DMS 273 (cell line): ENCODE results near the gene LY6G6D.
A peak's percentile ranks its signal among the peaks of the same experiment; 100 is the strongest.
"Not testable (repeated sequence)": the region's sequence is repeated elsewhere in the genome, so short reads cannot be mapped to it uniquely, and the experiment has no call there.

Experiments
- DNase-seq: peaks from one replicate; lab custom pipeline; 2025; ENCODE audit not compliant: unreplicated experiment; lab: John Stamatoyannopoulos, UW

Gene LY6G6D

DNA sequence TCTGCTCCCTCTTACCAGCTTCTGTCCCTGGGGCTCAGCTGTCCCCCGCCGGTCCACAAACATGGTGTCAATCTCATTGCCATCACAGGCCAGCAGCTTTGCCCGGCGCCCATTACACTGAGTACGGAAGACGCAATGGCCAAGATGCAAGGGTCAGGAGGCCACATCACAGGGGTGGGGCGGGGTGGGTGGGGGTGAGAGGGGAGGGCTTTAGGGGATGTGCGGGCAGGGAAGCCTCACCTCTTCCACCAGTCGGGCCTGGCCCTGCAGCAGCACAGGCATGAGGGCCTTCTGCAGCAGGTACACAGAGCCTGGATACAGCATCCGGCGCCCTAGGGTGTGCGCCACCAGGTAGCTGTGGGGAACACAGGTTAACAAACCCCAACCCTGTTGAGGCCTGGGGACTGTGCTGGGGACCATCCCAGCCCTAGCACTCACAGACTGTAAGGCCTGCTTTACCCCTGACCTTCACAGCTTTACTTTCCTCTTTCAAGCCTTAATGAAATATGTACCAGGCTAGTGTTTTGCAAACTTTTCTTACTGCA lies 23.5 kb upstream of the LY6G6D start:
- DNase-seq = no peak

DNA sequence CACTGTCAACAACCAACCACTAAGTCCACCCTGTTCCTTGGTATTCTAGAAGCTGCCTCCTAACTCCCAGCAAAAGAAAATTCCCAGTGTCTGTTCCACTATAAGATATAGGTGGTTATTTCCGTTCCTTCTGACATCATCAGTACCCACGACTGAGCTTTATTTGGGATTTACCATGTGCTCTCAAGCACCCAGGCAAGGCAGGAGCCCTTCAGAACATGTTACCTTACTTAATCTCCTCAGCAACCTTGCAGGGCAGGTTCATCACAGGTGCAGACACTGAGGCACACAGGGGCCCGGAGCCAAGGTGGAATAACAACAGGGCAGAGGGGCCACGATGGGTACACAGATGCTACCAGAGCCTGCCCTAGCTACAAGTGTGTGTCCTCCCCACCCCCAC lies 22.8 kb upstream of the LY6G6D start:
- no peak for DNase-seq

DNA sequence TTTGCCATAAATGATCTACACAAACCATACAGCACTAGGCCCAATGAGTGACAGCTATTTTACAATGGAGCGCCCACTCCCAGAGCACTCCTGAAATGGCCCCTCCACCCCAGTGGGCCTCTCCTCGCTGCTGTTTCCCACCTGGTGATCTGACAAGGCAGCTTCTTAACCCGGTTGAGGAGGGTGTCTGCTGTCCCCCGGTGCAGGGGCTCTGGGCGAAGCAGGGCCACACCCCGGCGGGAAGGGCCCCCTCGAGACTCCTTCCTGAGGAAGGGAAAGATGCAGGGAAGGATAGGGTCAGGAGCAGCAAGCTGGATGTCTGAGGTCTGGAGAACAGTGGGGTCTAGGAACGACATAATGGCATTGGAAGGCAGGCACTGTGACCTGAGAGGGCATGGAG lies 22.3 kb upstream of the LY6G6D start:
- DNase-seq = no peak

DNA sequence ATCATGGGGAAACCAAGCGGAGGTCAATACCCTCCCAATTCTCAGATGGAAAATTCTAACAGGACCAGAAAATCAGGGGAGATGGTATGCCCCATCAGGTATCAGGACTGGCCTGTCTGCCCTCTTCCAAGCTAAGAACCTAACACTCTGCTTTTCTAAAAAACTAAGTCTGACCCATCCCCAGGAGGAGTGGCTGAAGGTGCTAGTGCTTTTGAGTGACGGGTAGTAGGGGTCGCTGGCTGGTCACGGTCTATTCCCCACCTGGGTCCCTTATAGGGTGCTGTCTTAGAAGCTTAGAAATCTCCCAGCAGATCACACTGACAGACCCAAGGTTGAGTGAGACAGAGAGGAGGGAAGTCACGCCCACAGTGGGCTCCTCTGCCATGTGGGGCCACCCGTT lies 21.6 kb upstream of the LY6G6D start:
- DNase-seq = no peak

DNA sequence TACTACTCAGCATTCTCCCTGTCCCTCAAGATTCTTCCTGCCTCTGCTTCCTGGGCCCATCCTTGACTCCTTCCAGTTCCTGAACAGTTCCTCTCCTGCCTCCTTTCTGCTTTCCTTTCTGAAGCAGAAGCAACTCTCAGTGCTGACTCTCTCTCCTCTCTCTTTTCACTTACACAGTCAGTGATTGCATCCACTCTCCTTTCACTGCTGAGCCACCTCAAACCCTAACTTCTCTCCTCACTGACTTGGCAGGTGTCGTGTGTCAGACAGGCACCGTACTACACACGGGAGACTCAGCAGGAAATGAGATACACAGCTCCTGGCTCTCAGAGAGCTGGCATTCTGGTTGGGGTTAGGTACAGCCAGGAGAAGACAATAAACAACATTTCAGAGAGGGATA lies 17.6 kb upstream of the LY6G6D start:
- DNase-seq = peak; percentile 28

DNA sequence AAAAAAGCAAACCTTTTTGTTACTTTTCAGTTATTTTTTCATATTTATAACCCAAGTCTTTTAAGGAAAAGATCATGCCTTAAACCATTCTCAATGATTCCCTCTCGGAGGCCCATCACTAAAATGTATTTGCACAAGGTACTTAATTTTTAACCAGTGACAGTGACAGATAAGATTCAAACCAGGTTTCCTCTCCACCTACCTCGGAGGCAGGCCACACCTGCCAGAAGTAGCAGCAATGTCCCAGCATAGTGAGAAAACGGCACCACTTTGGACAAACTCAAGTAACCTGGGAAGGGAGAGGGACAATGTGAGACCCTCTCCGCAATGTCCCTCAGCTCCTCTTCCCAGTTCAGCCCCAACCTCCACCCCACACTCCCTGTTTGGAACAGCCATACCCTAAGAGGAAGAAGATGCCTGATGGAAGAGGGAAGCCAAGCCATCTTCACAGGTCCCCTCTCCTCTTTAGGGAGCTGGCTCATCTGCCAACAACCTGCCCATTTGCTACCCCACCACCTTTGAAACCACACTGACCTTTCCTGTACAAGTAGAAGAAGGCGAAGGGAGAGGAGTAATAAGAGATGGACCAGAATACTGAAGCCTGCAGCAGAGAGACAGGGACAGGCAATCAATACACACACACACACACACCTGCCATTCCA lies 14.3 kb upstream of the LY6G6D start:
- DNase-seq = no peak

DNA sequence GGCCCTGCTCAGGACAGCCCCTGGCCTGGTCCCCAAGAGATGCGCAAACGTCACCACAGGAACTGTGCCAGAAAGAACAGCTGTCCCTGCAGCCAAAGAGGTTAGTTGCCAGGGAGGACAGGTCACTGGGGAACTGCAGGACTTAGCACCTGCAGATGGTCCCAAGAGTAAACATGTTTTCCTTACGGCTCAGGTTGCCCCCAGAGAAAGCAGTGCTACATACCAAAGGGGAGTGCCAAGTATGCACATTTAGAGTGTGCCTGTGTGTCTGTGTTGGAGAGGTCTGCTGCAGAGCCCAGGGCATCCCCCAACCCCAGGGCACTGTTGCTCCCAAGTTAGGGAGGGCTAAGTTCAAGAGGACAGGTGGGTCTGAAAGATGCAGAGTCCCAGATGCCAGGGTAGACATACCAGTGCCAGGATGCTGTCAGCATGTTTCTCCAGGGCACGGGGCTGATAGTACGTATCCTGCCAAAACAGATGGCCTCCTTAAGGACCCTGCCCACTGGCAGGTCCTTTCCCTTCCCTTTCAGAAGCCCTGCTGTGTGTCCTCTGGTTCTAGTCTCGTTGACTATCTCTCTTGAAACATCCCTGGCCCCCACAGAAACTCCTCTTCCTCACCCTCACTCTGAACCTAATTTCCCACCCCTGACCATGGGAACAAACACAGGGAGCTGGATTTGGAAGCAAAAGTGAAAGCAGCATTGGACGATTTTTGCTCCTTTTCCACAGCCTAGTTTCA lies 13.3 kb upstream of the LY6G6D start:
- DNase-seq = peak; percentile 80

DNA sequence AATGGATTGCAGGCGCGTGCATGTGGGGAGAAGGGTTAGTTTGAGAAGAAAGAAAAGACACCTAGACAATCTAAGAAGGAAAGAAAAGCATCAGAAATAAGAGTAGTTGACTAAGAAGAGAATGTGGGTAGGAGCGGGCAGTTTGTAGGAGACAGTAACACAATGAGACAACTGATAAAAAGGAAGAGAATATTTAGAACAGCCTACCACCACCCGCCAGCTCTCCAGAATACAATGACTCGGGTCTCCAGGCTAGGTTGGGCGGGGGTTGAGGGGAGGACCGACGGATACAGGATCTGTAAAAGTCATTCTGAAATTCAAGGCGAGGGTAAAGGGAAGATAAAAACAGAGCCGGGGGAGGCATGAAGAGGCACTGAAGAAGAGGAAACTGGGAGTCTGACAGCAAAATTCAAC lies 12.7 kb upstream of the LY6G6D start:
- DNase-seq = peak; percentile 72

DNA sequence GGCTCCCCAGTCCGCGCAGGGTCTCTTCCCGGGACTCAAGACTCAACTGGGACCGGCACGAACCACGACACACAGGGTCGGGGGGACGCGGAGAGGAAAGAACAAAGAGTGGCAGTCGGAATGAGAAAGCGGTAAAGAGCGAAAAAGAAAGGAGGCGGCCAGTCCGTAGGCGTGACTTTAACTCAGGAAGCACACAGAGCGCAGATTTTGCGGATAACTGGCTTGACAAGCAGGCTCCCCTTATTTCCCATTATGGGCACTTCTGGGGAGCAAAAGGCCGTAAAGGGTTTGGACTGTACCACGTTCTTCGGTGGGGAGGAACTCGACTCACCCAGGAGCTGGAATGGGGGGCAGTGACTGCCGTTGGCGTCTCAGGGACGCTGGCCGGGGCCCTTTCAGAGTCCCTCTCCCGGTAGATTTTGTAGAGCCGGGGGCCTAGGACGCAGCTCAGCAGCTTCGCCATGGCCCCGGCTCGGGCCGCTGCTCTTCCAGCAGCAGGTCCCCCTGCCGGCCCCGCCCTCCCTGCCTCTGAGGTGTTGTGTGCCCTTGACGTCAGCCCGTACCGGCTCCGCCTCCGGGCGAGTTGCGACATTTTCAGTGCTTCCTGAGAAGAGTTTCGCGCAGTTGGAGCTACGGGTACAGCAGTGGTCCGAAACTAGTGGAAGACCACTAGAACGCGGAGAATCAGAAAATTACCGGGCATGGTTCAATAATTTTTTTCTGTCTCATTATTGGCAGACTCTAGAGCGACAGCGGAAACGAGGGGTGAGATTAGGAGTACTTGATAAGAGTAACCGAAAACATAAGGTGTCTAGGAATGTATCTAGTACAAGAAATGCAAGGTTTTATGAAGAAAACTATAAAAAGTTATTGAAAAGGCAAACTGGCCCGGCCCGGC lies 12.1 kb upstream of the LY6G6D start, which contains the start of gene ABHD16A:
ABHD16A (minus strand) TSS at position 506 of the 898 bp plus-strand sequence; CDS start at position 463, 43 bp downstream.
- peak; percentile 99 for DNase-seq

DNA sequence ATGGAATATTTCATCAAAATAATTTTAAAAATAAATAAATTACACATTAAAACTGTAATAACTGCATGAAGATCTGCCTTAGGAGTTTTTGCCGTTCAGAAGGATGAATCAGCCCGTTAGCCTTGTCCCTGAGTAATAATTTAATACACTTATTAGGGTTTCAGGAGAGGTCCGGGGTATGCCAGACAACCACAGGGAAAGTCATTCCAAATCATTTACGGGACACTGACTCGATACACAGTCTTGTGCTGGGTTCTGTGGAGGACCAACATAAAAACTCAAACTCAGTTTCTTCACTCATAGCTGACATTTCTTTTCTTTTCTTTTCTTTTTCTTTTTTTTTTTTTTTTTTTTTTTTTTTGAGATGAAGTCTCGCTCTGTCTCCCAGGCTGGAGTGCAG lies 9.2 kb upstream of the LY6G6D start:
- no peak for DNase-seq

DNA sequence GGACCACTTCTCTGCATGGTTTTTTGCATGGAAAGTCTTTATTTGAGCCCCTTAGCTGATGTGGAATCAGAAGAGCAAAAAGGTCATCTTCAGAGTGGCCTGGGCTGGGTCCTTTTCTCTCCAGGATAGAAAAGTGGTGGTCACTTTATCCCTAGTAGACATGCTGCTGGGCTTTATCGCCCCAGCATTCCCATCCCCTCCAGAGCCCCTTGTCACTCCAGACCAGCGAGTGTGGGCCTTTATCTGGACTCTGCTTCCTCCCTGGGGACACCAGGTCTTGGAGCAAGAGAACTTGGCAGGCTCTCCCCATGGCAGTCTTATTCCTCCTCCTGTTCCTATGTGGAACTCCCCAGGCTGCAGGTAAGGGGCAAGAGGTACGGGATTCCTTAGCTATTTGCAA lies 8.5 kb upstream of the LY6G6D start, which contains the start of gene LY6G6F:
LY6G6F (plus strand) TSS at position 268 of the 400 bp plus-strand sequence; CDS start at position 309, 41 bp downstream.
- no peak for DNase-seq

DNA sequence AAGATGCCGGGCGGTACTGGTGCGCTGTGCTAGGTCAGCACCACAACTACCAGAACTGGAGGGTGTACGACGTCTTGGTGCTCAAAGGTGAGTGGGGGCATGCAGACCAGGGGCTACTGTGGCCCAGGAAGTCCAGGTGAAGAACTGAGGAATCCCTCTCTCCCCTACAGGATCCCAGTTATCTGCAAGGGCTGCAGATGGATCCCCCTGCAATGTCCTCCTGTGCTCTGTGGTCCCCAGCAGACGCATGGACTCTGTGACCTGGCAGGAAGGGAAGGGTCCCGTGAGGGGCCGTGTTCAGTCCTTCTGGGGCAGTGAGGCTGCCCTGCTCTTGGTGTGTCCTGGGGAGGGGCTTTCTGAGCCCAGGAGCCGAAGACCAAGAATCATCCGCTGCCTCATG lies 7.4 kb upstream of the LY6G6D start:
- DNase-seq = no peak

DNA sequence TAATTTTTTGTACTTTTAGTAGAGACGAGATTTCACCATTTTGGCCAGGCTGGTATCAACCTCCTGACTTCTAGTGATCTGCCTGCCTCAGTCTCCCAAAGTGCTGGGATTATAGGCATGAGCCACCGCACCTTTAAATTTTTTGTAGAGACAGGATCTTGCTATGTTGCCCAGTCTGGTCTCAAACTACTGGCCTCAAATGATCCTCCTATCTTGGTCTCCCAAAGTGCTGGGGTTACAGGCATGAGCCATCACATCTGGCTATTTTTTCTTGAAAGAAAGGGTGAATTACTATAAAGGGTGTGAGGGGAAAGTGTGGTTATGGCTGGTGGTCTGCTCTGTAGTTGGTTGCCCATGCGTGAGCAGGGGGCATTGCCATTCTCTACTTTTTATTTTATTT lies 6.9 kb upstream of the LY6G6D start:
- no peak for DNase-seq

DNA sequence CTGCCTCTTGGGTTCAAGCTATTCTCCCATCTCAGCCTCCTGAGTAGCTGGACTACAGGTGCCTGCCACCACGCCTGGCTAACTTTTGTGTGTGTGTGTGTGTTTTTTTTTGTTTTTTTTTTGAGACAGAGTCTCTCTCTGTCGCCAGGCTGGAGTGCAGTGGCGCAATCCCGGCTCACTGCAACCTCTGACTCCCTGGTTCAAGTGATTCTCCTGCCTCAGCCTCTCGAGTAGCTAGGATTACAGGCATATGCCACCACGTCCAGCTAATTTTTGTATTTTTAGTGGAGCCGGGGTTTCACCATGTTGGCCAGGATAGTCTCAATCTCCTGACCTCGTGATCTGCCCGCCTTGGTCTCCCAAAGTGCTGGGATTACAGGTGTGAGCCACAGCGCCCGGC lies 6.0 kb upstream of the LY6G6D start:
- DNase-seq = not testable (repeated sequence)

DNA sequence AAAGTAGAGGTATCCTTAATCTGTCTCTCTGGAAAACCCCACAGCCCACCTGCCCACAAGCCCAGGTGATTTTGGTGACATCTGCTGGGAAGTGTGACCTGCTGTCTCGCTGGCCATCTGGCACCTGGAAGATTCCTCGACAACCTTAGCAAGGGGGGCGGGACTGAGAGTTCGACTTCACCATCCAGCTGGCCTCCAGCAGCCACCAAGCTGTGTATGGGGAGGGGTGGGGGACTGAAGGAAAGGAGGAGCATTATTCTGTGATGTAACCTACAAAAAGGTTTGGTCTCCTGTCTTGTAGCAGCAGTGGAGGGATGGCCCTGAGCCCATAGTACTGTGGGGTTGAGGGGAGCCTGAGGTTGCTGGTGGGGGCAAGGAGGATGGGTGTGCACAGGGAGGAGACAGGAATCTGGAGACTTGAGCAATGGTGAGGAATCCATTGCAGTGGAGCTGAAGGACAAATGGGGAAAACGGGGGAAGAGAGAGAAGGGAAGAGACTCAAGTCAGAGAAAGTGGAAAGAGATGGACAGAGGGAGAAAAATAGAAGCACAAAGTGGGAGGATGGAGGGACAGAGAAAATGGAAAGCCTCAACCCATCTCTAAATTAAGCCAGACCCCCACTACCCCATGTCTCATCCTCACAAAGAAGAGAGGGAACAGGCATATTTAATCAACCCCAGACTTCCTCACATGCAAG lies 4.5 kb upstream of the LY6G6D start:
- DNase-seq = peak; percentile 57

DNA sequence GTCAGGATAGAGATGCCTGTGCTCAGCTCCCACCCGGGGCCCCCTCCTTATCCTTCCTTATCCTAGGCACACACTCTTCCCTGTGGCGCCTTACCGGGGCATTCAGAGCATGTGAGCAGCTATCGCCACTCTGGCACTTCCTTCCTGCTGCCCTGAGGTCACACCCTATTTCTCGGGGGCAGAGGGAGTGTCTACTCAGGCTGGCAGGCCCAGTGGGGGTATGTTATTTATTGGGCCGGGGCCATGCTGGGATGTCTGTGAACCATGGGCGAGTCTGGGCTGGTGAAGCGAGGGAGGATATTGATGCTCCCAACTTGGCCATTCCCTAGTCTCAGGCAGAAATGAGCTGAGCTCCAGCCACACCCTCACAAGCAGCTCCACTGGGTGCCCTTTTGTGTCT lies 3.9 kb upstream of the LY6G6D start:
- DNase-seq = no peak

DNA sequence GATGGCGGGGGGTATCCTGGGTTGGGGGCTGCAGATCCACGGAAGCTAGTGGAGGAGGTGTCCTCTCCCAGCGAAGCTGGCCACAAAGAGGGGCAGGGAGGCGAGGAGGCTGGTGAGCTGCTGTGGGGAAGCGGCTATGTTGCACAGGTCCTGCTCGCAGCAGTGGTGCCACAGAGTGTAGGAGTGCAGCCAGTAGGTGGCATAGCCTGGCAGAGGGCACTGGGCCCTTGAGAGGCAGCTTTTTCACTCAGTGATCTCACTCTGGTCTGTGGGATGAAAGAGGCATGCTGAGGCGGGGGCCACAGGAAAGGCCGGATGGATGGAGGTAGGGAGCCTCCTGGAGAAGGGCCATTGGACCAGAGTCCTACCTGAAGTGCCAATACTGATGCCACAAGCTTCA lies 2.9 kb upstream of the LY6G6D start:
- DNase-seq = peak; percentile 40

DNA sequence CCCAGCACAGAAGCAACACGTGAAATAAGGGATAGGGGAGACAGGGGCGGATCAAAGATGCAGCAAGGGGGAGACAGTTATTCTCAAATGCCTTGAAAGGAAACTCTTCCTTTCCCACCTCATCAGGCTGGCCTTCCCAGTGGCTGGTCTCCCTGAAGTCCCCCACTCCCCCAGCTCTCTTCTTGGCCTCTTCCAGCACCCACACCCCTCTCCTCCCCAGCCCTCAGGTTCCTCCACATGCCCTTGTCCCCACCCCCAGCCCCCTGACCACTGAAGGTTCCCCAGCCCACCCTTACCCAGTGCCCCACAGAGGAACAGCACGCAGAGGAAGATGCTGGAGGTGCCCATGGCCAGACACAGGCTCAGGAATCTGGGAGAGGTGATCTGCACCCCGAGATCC lies 1.7 kb upstream of the LY6G6D start:
- DNase-seq = no peak

DNA sequence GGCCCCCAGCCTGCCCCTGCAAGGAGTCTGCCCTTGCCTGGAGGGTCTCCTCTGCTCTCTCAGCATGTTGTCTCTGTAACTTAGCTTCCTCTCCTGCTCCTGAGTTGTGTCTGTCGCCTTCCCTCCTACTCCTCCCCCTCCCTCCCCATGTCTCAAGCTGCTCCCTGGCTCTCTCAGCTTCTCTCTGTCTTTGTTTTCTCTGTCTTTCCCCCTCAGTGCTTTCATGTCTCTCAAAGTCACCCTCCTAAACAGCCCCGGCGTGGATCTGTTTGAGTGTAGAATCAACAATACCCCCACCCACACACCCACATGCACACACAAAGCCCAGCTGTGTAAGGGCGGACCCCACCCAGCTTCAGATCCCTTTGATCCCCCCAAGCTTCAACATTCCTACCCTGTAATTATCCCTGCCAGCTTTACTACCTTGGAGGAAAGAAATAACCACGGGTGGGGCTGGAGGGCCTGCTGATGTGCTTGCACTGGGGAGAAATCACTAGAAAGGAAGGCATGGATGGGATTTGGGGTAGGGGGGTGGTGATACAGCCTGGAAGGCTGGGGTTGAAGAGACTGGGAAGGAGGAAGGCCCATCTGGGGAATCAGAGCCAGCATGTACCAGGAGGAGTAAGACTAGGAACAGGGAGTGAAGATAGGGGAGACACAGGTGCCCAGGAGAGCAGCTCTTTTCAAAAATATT lies 1.0 kb upstream of the LY6G6D start:
- DNase-seq = no peak
